Large intestine (tissue), 3 donors: ENCODE results near the gene CD2AP. TPM values are rescaled to one million over a fixed set of nuclear protein-coding genes. Genes with fewer than 3 reads are reported as not detected.
A peak's percentile ranks its signal among the peaks of the same experiment; 100 is the strongest.
"Not testable (repeated sequence)": the region's sequence is repeated elsewhere in the genome, so short reads cannot be mapped to it uniquely, and the experiment has no call there.

Experiments
- DNase-seq, 2 donors: peaks; one replicate each; pipeline versions ENCODE4 v3.0.0 to v3.0.0-alpha.2; 2013
- H3K27ac ChIP-seq: one replicate; pipeline ENCODE4 v1.5.1; 2013; ENCODE audit warnings: low read length
- H3K27me3 ChIP-seq: 2 replicates; pipeline ENCODE4 v1.6.1; 2013; ENCODE audit warnings: low read length; ENCODE audit not compliant: control insufficient read depth, insufficient read depth
- H3K36me3 ChIP-seq: 2 replicates; pipeline ENCODE4 v1.6.1; 2013; ENCODE audit warnings: low read length; ENCODE audit not compliant: control insufficient read depth, insufficient read depth
- H3K4me1 ChIP-seq: one replicate; pipeline ENCODE4 v1.6.1; 2013; ENCODE audit warnings: low read length; ENCODE audit not compliant: control insufficient read depth, insufficient read depth
- H3K4me3 ChIP-seq: one replicate; pipeline ENCODE4 v1.5.1; 2013; ENCODE audit warnings: low read length
- H3K9me3 ChIP-seq: one replicate; pipeline ENCODE4 v1.6.1; 2013; ENCODE audit warnings: mild to moderate bottlenecking, low read depth, low read length, moderate library complexity; ENCODE audit not compliant: control insufficient read depth
- WGBS: methylation state at CpG from one replicate; pipeline ENCODE4 v1.1.5; 2013; ENCODE audit warnings: low lambda C conversion rate; ENCODE audit not compliant: insufficient coverage; 5-methylcytosine and 5-hydroxymethylcytosine counted together
- polyA plus RNA-seq: library from polyadenylated mRNA; unstranded; fragments of 120-200 nt; gene quantifications from one replicate; pipeline ENCODE4 v1.2.1, GENCODE V29; 2013

Gene CD2AP
- polyA plus RNA-seq, 1 donor = 54.1 TPM

DNA sequence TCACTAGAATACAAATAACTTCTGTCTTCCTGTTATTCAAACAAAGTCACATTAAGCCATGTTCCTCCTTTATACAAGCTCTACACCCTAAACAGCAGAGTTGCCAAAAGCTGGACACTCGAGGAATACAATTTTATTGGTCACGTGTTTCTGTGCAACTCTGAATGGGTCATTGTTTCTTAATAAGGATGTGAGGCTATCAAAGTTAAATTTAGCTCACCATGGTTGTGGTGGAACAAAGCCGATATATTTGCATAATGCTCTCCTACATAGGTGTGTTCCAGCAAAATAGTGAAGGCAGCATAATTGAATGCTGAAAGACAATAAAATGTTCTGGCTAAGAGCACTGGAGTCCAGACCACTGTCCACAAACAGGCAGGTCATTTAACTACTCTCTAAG lies 36.9 kb upstream of the CD2AP start:
- WGBS = no CpG with 5 or more reads among the region's 3 CpGs
- DNase-seq = no peak
- no peak overlapping the region for H3K4me3 ChIP-seq
- no peaks in the 10 kb centered on the region for H3K36me3 ChIP-seq
- no peak overlapping the region for H3K27ac ChIP-seq
- H3K27me3 ChIP-seq = no peaks in the 10 kb centered on the region
- H3K9me3 ChIP-seq = peaks cover 11% of the 10 kb centered on the region
- H3K4me1 ChIP-seq = no peaks in the 10 kb centered on the region

GRCh38 chr6:47444964-47445363 lies 32.6 kb upstream of the CD2AP start:
- H3K4me1 ChIP-seq, H3K27me3 ChIP-seq, H3K27ac ChIP-seq, H3K4me3 ChIP-seq, H3K36me3 ChIP-seq, DNase-seq: not testable (repeated sequence)
- no CpG with 5 or more reads among the region's 3 CpGs for WGBS
- peaks cover 11% of the 10 kb centered on the region for H3K9me3 ChIP-seq

DNA sequence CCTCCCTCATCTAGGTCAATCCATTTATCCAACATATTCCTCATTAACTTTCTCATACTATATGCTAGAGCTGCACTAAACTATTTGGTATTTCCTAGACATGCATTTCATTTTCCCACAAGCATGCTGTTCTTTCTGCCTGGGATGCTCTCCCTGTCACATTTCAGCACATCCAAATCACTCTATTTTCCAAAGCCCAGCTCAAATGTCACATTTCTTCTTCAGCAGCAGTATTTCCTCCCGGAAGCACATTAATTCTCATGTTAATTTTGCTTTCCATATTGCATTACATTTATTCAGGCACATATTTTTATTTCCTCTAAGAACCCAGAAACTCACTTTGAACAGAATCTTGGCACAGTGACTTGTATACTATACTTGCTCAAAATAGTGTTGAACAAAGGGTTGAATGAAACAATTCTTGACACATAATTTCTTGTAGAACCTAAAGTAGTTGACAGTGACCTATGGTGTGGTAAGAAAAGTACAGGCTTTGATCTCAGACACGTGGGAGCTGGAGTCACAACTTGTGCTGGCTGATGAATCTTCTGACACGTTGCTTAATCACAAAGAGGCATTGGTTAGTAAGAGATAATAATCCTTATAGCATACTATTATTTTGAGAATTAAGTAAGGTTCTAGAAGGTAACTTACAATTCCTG lies 30.8 kb upstream of the CD2AP start:
- Histone ChIP-seq H3K4me1 (peaks cover 4% of the 10 kb centered on the region), H3K27me3 (no peaks in the 10 kb centered on the region), H3K36me3 (no peaks in the 10 kb centered on the region), H3K4me3 (no peak overlapping the region), H3K27ac (peak overlapping the region; percentile 25), H3K9me3 (peaks cover 11% of the 10 kb centered on the region)
- DNase-seq = peak in 1 of 2 donors; percentile 38
- 100% methylated on average over 2 of the region's 3 CpGs for WGBS

- H3K9me3 ChIP-seq = peaks cover 11% of the 10 kb centered on the region
- peak; percentile 42 to 62 for DNase-seq
- H3K36me3 ChIP-seq = no peaks in the 10 kb centered on the region
- H3K27me3 ChIP-seq = no peaks in the 10 kb centered on the region
- H3K4me3 ChIP-seq = no peak overlapping the region
- peaks cover 4% of the 10 kb centered on the region for H3K4me1 ChIP-seq
- WGBS = 83% methylated on average over 1 of the region's 1 CpG
- H3K27ac ChIP-seq = peak overlapping the region; percentile 25
These were observed 29.9 kb upstream of the CD2AP start for GRCh38 chr6:47447722-47448121.

GRCh38 chr6:47451162-47451561 lies 26.4 kb upstream of the CD2AP start:
- H3K27ac ChIP-seq = no peak overlapping the region

DNA sequence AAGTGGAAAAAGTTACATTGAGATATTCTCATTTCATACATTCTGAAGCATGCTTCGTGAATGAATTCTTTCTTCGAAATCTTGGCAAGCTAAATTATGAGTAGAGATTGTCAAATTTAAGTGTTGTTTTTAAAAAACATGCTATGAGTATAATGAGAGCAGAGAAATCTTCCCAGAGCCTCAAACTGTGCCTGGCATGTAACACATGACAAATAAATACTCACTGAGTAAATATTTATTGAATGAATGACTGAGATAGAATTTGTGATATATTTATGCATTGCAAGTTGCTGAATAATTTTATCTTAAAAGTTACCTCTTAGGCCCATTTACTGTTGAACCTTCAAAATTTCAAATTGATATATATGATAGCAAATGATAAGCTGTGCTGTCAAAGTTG lies 24.7 kb upstream of the CD2AP start:
- Histone ChIP-seq H3K9me3 (no peaks in the 10 kb centered on the region), H3K27me3 (no peaks in the 10 kb centered on the region), H3K27ac (no peak overlapping the region), H3K4me3 (no peak overlapping the region), H3K36me3 (no peaks in the 10 kb centered on the region), H3K4me1 (no peaks in the 10 kb centered on the region)
- WGBS = 94% methylated on average over 2 of the region's 2 CpGs
- DNase-seq = no peak

More at GRCh38 chr6:47451162-47451561, 26.4 kb upstream of the CD2AP start:
- no peaks in the 10 kb centered on the region for H3K27me3 ChIP-seq
- no peaks in the 10 kb centered on the region for H3K9me3 ChIP-seq
- no peak for DNase-seq
- no CpG with 5 or more reads among the region's 2 CpGs for WGBS
- H3K4me3 ChIP-seq = no peak overlapping the region
- peaks cover 4% of the 10 kb centered on the region for H3K4me1 ChIP-seq
- no peaks in the 10 kb centered on the region for H3K36me3 ChIP-seq

DNA sequence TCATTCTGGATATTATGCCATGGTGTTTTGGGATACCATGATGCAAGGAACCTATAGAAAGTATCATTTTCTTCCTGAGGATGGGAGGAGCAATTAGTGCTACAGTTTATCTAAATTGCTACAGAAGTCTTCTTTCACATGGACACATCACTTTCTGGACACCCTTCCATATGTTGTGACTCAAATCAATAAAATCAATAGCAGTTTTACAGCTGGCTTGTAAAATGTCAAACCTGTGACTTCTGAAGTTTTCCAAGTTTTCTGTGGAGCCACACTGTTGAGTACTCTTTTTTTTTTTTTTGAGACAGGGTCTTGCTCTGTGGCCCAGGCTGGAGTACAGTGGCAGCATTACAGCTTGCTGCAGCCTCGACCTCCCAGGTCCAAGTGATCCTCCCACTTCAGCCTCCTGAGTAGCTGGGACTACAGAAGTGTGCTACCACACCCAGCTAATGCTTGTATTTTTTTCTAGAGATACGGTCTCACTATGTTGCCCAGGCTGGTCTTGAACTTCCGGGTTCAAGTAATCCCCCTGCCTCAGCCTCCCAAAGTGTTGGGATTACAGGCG lies 24.1 kb upstream of the CD2AP start:
- Histone ChIP-seq H3K4me1 (no peaks in the 10 kb centered on the region), H3K27ac (no peak overlapping the region), H3K9me3 (no peaks in the 10 kb centered on the region), H3K27me3 (no peaks in the 10 kb centered on the region), H3K4me3 (no peak overlapping the region), H3K36me3 (no peaks in the 10 kb centered on the region)
- no peak for DNase-seq
- no CpG with 5 or more reads among the region's 4 CpGs for WGBS

- H3K4me1 ChIP-seq = peaks cover 11% of the 10 kb centered on the region
These were observed 22.7 kb upstream of the CD2AP start for GRCh38 chr6:47454713-47455396.

GRCh38 chr6:47455533-47456209 lies 21.9 kb upstream of the CD2AP start:
- WGBS = 100% methylated on average over 1 of the region's 4 CpGs
- Histone ChIP-seq H3K27me3 (no peaks in the 10 kb centered on the region), H3K27ac (no peak overlapping the region), H3K4me3 (no peak overlapping the region), H3K9me3 (no peaks in the 10 kb centered on the region), H3K4me1 (peaks cover 11% of the 10 kb centered on the region), H3K36me3 (no peaks in the 10 kb centered on the region)
- no peak for DNase-seq

More at GRCh38 chr6:47454713-47455396, 22.7 kb upstream of the CD2AP start:
- Histone ChIP-seq H3K27ac (no peak overlapping the region), H3K9me3 (no peaks in the 10 kb centered on the region), H3K36me3 (no peaks in the 10 kb centered on the region), H3K4me3 (no peak overlapping the region), H3K27me3 (no peaks in the 10 kb centered on the region)
- DNase-seq = no peak
- 100% methylated on average over 2 of the region's 6 CpGs for WGBS

DNA sequence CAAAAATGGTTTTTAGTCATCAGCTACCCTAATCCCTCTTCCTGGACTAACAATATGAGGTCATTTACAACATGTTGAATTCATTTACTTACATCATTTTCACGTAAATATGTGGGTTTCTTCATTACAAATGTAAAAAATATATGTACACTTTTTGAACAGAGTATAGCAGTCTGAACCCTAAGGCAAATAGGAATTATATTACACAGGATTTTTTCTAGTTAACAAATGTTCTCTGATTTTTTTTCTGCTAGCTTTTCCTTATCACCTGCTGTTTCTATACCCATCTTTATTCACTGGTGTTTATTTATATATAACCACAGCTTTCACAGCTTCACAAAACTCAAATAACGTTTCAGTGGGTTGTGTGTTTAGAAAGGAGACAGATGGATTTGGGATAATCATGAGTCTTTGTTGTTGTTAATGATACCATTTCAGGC lies 21.0 kb upstream of the CD2AP start:
- WGBS = 84% methylated on average over 2 of the region's 2 CpGs
- H3K27me3 ChIP-seq = no peaks in the 10 kb centered on the region
- no peak overlapping the region for H3K27ac ChIP-seq
- H3K4me1 ChIP-seq = peaks cover 15% of the 10 kb centered on the region
- no peaks in the 10 kb centered on the region for H3K9me3 ChIP-seq
- no peak overlapping the region for H3K4me3 ChIP-seq
- DNase-seq = no peak
- H3K36me3 ChIP-seq = no peaks in the 10 kb centered on the region
